UCSD-AML1 (cell line): ENCODE measurements around the gene MYCL.

ENCODE experiments used
- DNase-seq: peaks from one replicate; lab custom pipeline; 2025; ENCODE audit not compliant: unreplicated experiment; lab: John Stamatoyannopoulos, UW

Gene MYCL

GRCh38 chr1:39857126-39857878 lies 44.4 kb downstream of the MYCL start:
- no peak for DNase-seq

GRCh38 chr1:39854738-39855137 lies 47.0 kb downstream of the MYCL start:
- DNase-seq: no peak

- no peak for DNase-seq
Measured at GRCh38 chr1:39854314-39854713, 47.4 kb downstream of the MYCL start.

GRCh38 chr1:39852876-39853275 lies 48.8 kb downstream of the MYCL start:
- no peak for DNase-seq

- no peak for DNase-seq
Measured at GRCh38 chr1:39852214-39852791, 49.4 kb downstream of the MYCL start.

- DNase-seq: no peak
Measured at GRCh38 chr1:39850606-39851216, 51.0 kb downstream of the MYCL start.

GRCh38 chr1:39849203-39849602 lies 52.5 kb downstream of the MYCL start:
- no peak for DNase-seq

- DNase-seq: no peak
Measured at GRCh38 chr1:39847940-39848339, 53.8 kb downstream of the MYCL start.

GRCh38 chr1:39846796-39847195 lies 54.9 kb downstream of the MYCL start:
- no peak for DNase-seq

GRCh38 chr1:39845569-39846566 lies 55.8 kb downstream of the MYCL start:
- DNase-seq: peak; percentile 77
